Neural cell (in vitro differentiated cells): Measurements from ENCODE around the gene NFU1. TPM values are rescaled to one million over a fixed set of nuclear protein-coding genes. Genes with fewer than 3 reads are reported as not detected.

Experiments
- H2AFZ ChIP-seq: fragments of 200-600, 300-800 bp; sonication (generic), shearing (Covaris generic); 2 replicates; pipeline ENCODE4 v1.6.0; 2014; ENCODE audit warnings: low read depth, mild to moderate bottlenecking, antibody characterized with exemption, low read length, moderate library complexity
- H3F3A ChIP-seq: fragments of 200-600 bp; shearing (Covaris generic); 2 replicates; pipeline ENCODE4 v1.6.1; 2016; ENCODE audit warnings: mild to moderate bottlenecking, moderate library complexity, mixed read lengths, antibody characterized with exemption, low read length; ENCODE audit not compliant: insufficient read depth, poor library complexity, severe bottlenecking
- H3K27ac ChIP-seq: fragments of 200-600, 300-800 bp; sonication (generic), shearing (Covaris generic); 2 replicates; pipeline ENCODE4 v1.5.1; 2014; ENCODE audit warnings: mild to moderate bottlenecking, low read length, moderate library complexity
- H3K27me3 ChIP-seq: fragments of 300-800, 200-600 bp; sonication (generic), shearing (Covaris generic); 2 replicates; pipeline ENCODE4 v1.6.0; 2014; ENCODE audit warnings: mild to moderate bottlenecking, low read depth, low read length, moderate library complexity; ENCODE audit not compliant: insufficient read depth
- H3K36me3 ChIP-seq: fragments of 300-800, 200-600 bp; sonication (generic), shearing (Covaris generic); 2 replicates; pipeline ENCODE4 v1.5.1; 2014; ENCODE audit warnings: mild to moderate bottlenecking, antibody characterized with exemption, low read length, moderate library complexity; ENCODE audit not compliant: insufficient read depth
- H3K4me2 ChIP-seq: fragments of 300-800, 200-600 bp; sonication (generic), shearing (Covaris generic); 2 replicates; pipeline ENCODE4 v1.6.0; 2014; ENCODE audit warnings: mild to moderate bottlenecking, low read length
- H3K4me3 ChIP-seq: fragments of 300-800, 200-600 bp; sonication (generic), shearing (Covaris generic); 2 replicates; pipeline ENCODE4 v1.5.1; 2014; ENCODE audit warnings: mild to moderate bottlenecking, low read length, moderate library complexity
- H3K79me2 ChIP-seq: fragments of 200-600 bp; shearing (Covaris generic); replicated peaks from 2 replicates; pipeline ENCODE4 v1.6.0; 2014; ENCODE audit warnings: mild to moderate bottlenecking, low read length, moderate library complexity; ENCODE audit not compliant: insufficient read depth
- H3K9ac ChIP-seq: fragments of 300-800, 200-600 bp; sonication (generic), shearing (Covaris generic); 2 replicates; pipeline ENCODE4 v1.6.1; 2016; ENCODE audit warnings: mild to moderate bottlenecking, low read length, mixed read lengths
- H3K9me2 ChIP-seq: fragments of 200-600 bp; shearing (Covaris generic); 2 replicates; pipeline ENCODE4 v1.6.1; 2016; ENCODE audit warnings: mild to moderate bottlenecking, low read length, mixed read lengths; ENCODE audit not compliant: insufficient read depth
- H3K9me3 ChIP-seq: fragments of 200-600, 300-800 bp; sonication (generic), shearing (Covaris generic); 2 replicates; pipeline ENCODE4 v1.6.1; 2016; ENCODE audit warnings: mild to moderate bottlenecking, mixed run types, low read length, moderate library complexity, mixed read lengths
- H4K20me1 ChIP-seq: fragments of 200-600 bp; shearing (Covaris generic); 2 replicates; pipeline ENCODE4 v1.6.1; 2016; ENCODE audit warnings: mild to moderate bottlenecking, mixed run types; ENCODE audit not compliant: insufficient read depth
- EP300 ChIP-seq: fragments of 450-650 bp; conservative IDR thresholded peaks from 2 replicates; pipeline ENCODE4 v1.6.1; 2014; ENCODE audit warnings: antibody characterized with exemption, mild to moderate bottlenecking, moderate library complexity; ENCODE audit not compliant: poor library complexity, severe bottlenecking
- EZH2 ChIP-seq: fragments of 200-600, 300-800 bp; shearing (Covaris generic), sonication (generic); IDR thresholded peaks from 2 replicates; pipeline ENCODE4 v1.6.1; 2014; ENCODE audit warnings: antibody characterized with exemption, low read length, borderline replicate concordance, mild to moderate bottlenecking; ENCODE audit not compliant: insufficient read depth, poor library complexity, severe bottlenecking
- MXI1 ChIP-seq: fragments of 450-650 bp; conservative IDR thresholded peaks from 2 replicates; pipeline ENCODE4 v1.6.1; 2014; ENCODE audit warnings: antibody characterized with exemption, mild to moderate bottlenecking; ENCODE audit not compliant: poor library complexity, severe bottlenecking
- POLR2AphosphoS5 ChIP-seq: IDR thresholded peaks from 2 replicates; pipeline ENCODE4 v1.6.1; 2012
- RAD21 ChIP-seq: fragments of 450-650 bp; conservative IDR thresholded peaks from 2 replicates; pipeline ENCODE4 v1.6.1; 2014; ENCODE audit warnings: antibody characterized with exemption, mild to moderate bottlenecking, moderate library complexity
- SMC3 ChIP-seq: fragments of 450-650 bp; conservative IDR thresholded peaks from 2 replicates; pipeline ENCODE4 v1.6.1; 2014; ENCODE audit warnings: antibody characterized with exemption, mild to moderate bottlenecking, moderate library complexity; ENCODE audit not compliant: poor library complexity
- TAF1 ChIP-seq: IDR thresholded peaks from 2 replicates; pipeline ENCODE4 v1.6.1; 2012; ENCODE audit warnings: low read depth
- polyA plus RNA-seq: library from polyadenylated mRNA; depleted of rRNA; stranded (reverse); fragments of >200 nt; gene quantifications from 2 replicates; pipeline ENCODE4 v1.2.3, GENCODE V29; 2014
- TF ChIP-seq, protein P1 (sequence below): IDR thresholded peaks from 2 replicates; pipeline ENCODE4 v1.6.1; 2012; ENCODE audit warnings: borderline replicate concordance
- TF ChIP-seq, protein P2 (sequence below): fragments of 450-650 bp; IDR thresholded peaks from 2 replicates; pipeline ENCODE4 v1.5.1; 2014; ENCODE audit warnings: antibody characterized with exemption, mild to moderate bottlenecking, moderate library complexity; ENCODE audit not compliant: poor library complexity, severe bottlenecking

The NFU1 gene
- polyA plus RNA-seq, 1 donor from 2014 or later = 116 TPM

DNA sequence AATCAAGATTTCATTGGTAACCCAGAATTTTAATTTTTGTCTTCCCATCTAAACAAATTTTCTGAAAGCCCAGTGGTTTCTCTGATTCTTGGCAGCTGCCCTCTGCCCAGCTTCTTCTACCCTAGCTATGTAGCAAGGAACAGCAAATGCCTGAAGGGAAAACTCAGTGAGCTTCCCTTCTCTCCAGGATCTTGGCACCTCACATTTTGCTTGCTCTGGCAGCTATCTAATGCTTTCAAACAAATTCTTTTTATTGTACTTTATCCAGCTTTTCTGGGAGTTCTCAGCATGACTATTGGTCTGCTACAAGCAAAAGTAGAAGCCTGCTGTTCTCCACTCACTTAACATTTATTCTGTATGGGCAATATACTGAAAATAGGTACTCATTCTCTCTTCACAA, 31.9 kb downstream of the NFU1 start:
- TF ChIP-seq TAF1 (no peak), EP300 (no peak), SMC3 (no peak), EZH2 (no peak), POLR2AphosphoS5 (no peak), MXI1 (no peak)
- TF ChIP-seq, protein P1, sequence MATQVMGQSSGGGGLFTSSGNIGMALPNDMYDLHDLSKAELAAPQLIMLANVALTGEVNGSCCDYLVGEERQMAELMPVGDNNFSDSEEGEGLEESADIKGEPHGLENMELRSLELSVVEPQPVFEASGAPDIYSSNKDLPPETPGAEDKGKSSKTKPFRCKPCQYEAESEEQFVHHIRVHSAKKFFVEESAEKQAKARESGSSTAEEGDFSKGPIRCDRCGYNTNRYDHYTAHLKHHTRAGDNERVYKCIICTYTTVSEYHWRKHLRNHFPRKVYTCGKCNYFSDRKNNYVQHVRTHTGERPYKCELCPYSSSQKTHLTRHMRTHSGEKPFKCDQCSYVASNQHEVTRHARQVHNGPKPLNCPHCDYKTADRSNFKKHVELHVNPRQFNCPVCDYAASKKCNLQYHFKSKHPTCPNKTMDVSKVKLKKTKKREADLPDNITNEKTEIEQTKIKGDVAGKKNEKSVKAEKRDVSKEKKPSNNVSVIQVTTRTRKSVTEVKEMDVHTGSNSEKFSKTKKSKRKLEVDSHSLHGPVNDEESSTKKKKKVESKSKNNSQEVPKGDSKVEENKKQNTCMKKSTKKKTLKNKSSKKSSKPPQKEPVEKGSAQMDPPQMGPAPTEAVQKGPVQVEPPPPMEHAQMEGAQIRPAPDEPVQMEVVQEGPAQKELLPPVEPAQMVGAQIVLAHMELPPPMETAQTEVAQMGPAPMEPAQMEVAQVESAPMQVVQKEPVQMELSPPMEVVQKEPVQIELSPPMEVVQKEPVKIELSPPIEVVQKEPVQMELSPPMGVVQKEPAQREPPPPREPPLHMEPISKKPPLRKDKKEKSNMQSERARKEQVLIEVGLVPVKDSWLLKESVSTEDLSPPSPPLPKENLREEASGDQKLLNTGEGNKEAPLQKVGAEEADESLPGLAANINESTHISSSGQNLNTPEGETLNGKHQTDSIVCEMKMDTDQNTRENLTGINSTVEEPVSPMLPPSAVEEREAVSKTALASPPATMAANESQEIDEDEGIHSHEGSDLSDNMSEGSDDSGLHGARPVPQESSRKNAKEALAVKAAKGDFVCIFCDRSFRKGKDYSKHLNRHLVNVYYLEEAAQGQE = no peak
- TF ChIP-seq, protein P2, sequence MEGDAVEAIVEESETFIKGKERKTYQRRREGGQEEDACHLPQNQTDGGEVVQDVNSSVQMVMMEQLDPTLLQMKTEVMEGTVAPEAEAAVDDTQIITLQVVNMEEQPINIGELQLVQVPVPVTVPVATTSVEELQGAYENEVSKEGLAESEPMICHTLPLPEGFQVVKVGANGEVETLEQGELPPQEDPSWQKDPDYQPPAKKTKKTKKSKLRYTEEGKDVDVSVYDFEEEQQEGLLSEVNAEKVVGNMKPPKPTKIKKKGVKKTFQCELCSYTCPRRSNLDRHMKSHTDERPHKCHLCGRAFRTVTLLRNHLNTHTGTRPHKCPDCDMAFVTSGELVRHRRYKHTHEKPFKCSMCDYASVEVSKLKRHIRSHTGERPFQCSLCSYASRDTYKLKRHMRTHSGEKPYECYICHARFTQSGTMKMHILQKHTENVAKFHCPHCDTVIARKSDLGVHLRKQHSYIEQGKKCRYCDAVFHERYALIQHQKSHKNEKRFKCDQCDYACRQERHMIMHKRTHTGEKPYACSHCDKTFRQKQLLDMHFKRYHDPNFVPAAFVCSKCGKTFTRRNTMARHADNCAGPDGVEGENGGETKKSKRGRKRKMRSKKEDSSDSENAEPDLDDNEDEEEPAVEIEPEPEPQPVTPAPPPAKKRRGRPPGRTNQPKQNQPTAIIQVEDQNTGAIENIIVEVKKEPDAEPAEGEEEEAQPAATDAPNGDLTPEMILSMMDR = no peak
- no peaks in the 10 kb centered on the region for H3K79me2 ChIP-seq

DNA sequence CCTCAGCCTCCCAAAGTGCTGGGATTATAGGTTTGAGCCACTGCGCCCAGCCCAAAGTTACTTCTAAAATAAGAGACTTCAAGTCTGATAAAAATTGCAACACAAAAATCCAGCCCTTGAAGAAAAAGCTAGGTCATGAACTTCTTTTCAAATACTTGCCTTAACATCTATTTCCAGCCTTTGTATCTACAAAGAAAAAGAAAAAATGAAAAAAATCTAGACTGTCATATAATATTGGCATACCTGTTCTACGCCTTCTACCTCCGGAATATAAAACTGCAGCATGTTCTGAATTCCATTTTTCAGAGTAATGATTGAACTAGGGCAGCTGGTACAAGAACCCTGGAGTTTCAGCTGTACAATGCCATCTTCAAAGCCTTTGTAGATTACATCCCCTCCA, 37.1 kb downstream of the NFU1 start:
- Histone ChIP-seq H4K20me1 (no peaks in the 10 kb centered on the region), H3K27me3 (no peaks in the 10 kb centered on the region), H3F3A (no peaks in the 10 kb centered on the region), H2AFZ (no peak overlapping the region), H3K9ac (no peak overlapping the region), H3K9me3 (no peaks in the 10 kb centered on the region), H3K27ac (no peak overlapping the region), H3K79me2 (no peaks in the 10 kb centered on the region), H3K4me3 (no peak overlapping the region), H3K36me3 (peaks cover 9% of the 10 kb centered on the region), H3K4me2 (no peak overlapping the region), H3K9me2 (no peaks in the 10 kb centered on the region)
- no peak for TF ChIP-seq POLR2AphosphoS5

More for the DNA sequence above, 31.9 kb downstream of the NFU1 start:
- H3F3A ChIP-seq = no peaks in the 10 kb centered on the region
- H3K27me3 ChIP-seq = no peaks in the 10 kb centered on the region
- no peaks in the 10 kb centered on the region for H4K20me1 ChIP-seq
- H3K4me2 ChIP-seq = no peak overlapping the region
- H3K9ac ChIP-seq = no peak overlapping the region
- no peaks in the 10 kb centered on the region for H3K9me2 ChIP-seq
- no peak overlapping the region for H3K27ac ChIP-seq
- no peak overlapping the region for H2AFZ ChIP-seq
- no peaks in the 10 kb centered on the region for H3K9me3 ChIP-seq
- H3K36me3 ChIP-seq = peaks cover 5% of the 10 kb centered on the region
- H3K4me3 ChIP-seq = no peak overlapping the region

DNA sequence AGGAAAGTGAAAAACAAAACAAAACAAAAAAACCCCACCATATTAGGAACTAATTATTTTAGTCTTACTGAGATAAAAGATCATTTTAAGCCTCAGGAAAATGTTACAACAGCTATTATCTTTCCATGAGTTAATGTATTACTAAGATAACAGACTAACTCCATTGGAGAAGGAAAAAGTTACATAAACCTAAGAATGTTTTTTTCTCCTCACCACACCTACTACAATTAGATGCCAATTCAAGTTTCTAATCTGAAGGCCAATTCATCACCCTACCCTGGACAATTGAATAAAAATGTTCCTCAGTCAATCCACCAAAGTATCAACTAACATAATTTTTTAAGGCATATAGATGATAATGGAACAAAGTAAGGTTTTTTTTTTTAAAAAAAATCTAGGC, 40.0 kb downstream of the NFU1 start:
- H3K79me2 ChIP-seq = no peaks in the 10 kb centered on the region
- no peaks in the 10 kb centered on the region for H3K9me3 ChIP-seq
- peaks cover 9% of the 10 kb centered on the region for H3K36me3 ChIP-seq
- H3F3A ChIP-seq = no peaks in the 10 kb centered on the region
- TF ChIP-seq TAF1 (no peak), EP300 (no peak), MXI1 (no peak), EZH2 (no peak), POLR2AphosphoS5 (no peak), RAD21 (no peak), SMC3 (no peak)
- TF ChIP-seq, protein P2 = no peak
- TF ChIP-seq, protein P1 = no peak
- H4K20me1 ChIP-seq = no peaks in the 10 kb centered on the region
- no peak overlapping the region for H3K4me3 ChIP-seq
- no peaks in the 10 kb centered on the region for H3K9me2 ChIP-seq
- no peak overlapping the region for H2AFZ ChIP-seq
- H3K4me2 ChIP-seq = no peak overlapping the region
- H3K27ac ChIP-seq = no peak overlapping the region
- no peak overlapping the region for H3K9ac ChIP-seq
- no peaks in the 10 kb centered on the region for H3K27me3 ChIP-seq
